NCI-H2227 treated with DMSO at 0.1 percent for 48 hours (cell line): ENCODE data around the gene PNMA6F.
"Not testable (repeated sequence)": the region's sequence is repeated elsewhere in the genome, so short reads cannot be mapped to it uniquely, and the experiment has no call there.

Experiments
- DNase-seq: peaks from one replicate; lab custom pipeline; 2025; lab: John Stamatoyannopoulos, UW

PNMA6F gene

DNA sequence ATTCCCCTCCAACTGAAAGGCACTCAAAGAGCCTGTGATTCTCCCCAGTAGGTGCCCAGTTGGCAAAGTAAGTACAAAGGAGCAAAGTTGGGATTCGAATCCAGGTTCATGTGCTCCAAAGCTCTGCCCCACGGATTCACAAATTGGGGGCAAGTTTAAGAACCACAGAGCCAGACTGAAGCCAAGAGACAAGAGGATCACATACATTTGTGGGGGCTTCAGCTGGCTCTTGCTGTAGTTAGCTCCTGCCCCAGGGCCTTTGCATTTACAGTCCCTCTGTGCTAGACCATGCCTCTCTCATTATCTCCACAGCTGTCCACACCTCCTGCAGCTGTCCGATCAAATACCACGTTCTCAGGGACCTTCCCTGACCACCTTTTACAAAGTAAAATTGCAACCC, 18.8 kb downstream of the PNMA6F start:
- no peak for DNase-seq

GRCh38 chrX:153301746-153302145, 19.8 kb downstream of the PNMA6F start:
- DNase-seq, result no peak

DNA sequence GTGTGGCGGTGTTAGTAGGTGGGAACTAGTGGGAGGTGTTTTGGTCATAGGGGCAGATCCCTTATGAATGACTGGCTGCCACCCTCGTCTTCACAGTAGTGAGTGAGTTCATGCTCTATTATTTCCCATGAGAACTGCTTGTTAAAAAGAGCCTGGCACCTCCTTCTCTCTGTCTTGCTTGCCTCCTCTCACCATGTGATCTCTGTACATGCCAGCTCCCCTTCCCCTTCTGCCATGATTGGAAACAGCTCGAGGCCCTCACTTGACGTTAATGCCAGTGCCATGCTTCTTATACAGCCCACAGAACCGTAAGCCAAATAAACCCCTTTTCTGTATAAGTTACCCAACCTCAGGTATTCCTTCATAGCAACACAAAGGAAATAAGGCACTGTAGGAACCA, 21.7 kb downstream of the PNMA6F start:
- DNase-seq, result no peak

GRCh38 chrX:153297376-153297775, 24.2 kb downstream of the PNMA6F start:
- DNase-seq, result no peak

DNA sequence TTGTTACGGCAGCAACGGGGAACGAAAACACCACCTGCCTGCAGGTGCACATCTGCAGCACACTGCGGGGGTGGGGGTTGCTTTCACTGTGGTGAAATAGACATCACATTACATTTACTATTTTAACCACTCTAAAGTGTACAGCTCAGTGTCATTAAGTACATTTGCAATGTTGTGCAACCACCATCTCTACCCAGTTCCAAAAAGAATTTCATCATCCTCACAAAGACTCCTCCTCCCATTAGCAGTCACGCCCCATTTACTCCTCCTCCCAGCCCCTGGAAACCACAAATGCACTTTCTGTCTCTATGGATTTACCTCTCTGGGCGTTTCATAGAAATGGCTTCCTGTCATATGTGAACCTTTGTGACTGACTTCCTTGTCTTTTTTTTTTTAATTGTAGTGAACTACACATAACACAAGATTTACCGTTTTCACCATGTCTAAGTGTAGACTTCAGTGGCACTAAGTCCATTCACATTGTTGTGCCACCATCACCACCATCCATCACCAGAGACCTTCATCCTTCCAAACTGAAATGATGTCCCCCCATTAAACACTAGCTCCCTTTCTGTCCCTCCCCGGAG, 28.0 kb downstream of the PNMA6F start:
- not testable (repeated sequence) for DNase-seq

- DNase-seq, result not testable (repeated sequence)
Measured at GRCh38 chrX:153288807-153289206, 32.8 kb downstream of the PNMA6F start.

DNA sequence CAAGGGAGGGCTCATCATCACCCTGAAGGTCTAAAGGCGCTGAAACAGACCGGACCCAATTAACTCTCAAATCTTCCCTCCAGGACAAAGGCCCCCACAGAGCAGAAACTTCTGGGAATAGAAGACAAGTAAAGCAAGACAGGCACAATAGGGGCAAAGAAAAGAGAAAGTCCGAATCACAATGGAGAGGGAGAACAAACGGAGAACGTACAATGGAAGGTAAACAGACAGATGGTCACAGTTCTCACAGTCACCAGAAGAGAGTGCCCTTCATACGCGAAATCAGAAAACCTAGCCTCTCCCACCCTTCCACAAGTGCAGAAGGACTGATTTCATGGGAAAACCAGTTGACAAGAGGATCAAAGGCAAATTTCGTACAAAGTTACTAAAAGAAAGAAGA, 35.9 kb downstream of the PNMA6F start:
- not testable (repeated sequence) for DNase-seq

GRCh38 chrX:153283982-153284381, 37.6 kb downstream of the PNMA6F start:
- not testable (repeated sequence) for DNase-seq

- DNase-seq, result not testable (repeated sequence)
Measured at GRCh38 chrX:153281784-153282183, 39.8 kb downstream of the PNMA6F start.

DNA sequence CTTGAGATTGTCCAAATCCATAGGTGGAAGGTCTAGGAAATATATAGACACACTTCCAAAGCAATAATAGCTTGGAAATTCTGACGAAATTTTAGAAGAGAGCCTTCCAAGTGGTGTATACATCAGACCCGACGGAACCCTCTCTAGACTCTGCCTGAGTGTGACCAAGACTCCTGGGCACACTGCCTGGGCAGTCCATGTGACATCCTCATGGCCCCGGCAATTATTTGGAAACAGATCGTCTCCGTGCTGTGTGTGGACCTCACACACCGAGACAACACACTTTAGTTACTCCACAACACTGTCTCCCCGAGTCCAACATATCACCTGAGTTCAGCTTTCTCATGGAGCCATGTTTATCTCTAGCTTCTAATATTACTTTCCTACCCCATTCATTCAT, 42.3 kb downstream of the PNMA6F start:
- DNase-seq, result not testable (repeated sequence)

DNA sequence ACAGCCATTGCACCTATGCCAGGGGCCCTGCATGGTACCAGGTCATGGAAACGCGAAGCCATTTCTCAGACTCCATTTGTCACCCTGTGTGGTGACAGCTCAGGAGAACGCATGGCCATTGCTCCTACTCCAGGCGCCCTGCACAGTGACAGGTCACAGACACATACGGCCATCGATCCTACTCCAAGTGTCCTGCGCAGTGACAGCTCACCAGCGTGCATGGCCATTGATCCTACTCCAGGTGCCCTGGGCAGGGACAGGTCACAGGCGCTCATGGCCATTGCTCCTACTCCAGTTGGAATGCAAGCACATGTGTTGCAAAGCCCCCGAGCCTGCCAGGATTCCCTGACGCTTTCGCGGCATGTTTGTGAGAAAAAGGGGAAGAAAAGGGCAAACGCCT, 45.5 kb downstream of the PNMA6F start:
- not testable (repeated sequence) for DNase-seq

- not testable (repeated sequence) for DNase-seq
Measured at GRCh38 chrX:153275418-153275817, 46.1 kb downstream of the PNMA6F start.

DNA sequence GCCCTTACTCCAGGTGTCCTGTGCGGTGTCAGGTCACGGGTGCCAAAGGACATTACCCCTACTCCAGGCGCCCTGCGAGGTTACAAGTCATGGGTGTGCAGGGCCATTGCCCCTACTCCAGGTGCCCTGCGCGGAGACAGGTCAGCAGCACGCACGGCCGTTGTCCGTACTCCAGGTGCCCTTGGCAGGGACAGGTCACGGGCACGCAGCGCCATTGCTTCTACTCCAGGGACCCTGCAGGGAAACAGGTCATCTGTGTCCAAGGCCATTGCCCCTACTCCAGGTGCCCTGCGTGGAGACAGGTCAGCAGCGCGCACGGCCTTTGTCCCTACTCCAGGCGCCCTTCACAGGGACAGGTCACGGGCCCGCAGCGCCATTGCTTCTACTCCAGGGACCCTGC, 49.0 kb downstream of the PNMA6F start:
- not testable (repeated sequence) for DNase-seq

- DNase-seq, result not testable (repeated sequence)
Measured at GRCh38 chrX:153272070-153272469, 49.5 kb downstream of the PNMA6F start.
